Measurements from ENCODE around the gene SLC8A1.

Gene SLC8A1

GRCh38 chr2:40380721-40381120 is 71.2 kb downstream of the SLC8A1 start:
- no peak for DNase-seq

- DNase-seq: no peak
Observed at GRCh38 chr2:40380041-40380440, 71.8 kb downstream of the SLC8A1 start.

- no peak for DNase-seq
Observed at GRCh38 chr2:40374543-40375240, 77.2 kb downstream of the SLC8A1 start.

DNA sequence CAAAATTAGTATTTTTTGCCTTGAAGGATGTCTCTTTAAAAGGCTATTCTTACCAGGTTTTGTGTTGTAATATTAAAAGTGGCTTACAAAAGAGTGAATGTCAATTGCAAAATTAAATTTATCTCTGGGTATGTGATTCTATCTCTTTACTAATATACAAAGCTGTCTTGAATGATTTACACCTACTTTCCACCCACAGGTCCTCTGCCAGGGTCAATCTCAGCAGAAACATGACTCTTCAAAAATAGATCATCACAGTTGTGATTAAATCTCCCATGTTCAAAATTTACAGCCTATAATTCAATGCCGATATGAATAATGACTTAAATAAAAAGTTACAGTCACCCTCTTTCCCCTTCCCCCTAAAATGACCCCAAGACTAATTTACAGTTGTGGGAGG is 78.8 kb downstream of the SLC8A1 start:
- DNase-seq: no peak

DNA sequence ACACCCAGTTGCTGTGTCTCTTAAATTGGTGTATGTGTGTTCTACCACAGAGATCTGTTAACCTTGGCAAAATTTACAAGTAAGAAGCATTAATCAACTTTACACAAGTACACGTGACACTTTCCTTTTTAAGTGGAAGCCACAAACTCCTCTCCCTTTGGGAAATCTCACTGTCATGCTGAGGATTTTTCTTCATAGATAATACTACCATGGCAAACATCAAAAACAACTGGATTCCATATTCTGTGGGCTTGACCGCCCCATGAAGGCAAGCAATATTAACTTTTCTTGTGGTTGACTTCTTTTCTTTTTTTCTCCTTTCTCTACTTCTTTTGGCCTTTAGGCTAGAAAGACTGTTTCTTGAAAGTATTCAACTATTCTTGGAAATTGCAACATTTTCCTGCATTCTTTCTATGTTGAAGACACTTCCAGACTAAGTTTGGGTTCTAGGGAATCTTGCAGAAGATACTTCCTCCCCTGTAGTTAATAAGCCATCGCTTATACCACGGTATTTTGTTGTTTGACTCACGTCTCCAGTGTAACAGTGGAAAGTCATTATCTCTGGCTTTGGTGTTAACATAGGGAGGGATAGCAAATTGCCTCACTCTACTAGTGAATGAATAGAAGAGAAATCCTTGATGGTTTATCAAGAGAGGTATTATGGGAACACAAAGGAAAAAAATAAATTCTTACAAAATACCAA is 79.5 kb downstream of the SLC8A1 start:
- DNase-seq: no peak

- no peak for DNase-seq
Observed at GRCh38 chr2:40371525-40372282, 80.2 kb downstream of the SLC8A1 start.

- DNase-seq: no peak
Observed at GRCh38 chr2:40370007-40370395, 81.9 kb downstream of the SLC8A1 start.

GRCh38 chr2:40369267-40370006 is 82.5 kb downstream of the SLC8A1 start:
- DNase-seq: no peak

GRCh38 chr2:40367652-40368051 is 84.2 kb downstream of the SLC8A1 start:
- DNase-seq: no peak

DNA sequence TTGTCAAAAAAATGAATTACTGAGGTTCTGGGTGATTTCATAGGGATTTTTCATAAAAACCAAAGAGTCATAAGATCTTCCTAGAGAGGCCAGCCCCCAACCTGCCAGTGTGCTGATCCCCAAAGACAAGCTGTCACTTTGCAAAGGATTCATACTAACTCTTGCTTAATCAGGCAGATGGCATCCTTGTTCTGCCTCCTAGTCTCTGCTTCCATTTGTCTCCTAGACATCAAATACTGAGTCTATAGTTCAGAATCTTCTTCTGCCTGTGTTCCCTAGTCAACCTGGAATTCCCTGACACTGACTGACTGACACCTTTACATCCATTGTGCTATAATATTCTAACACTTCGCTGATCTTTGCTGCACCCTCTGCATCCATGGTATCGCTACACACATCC is 84.9 kb downstream of the SLC8A1 start:
- no peak for DNase-seq

- DNase-seq: no peak
Observed at GRCh38 chr2:40364151-40364874, 87.6 kb downstream of the SLC8A1 start.

- no peak for DNase-seq
Observed at GRCh38 chr2:40363631-40364030, 88.3 kb downstream of the SLC8A1 start.

GRCh38 chr2:40363231-40363630 is 88.7 kb downstream of the SLC8A1 start:
- DNase-seq: no peak

DNA sequence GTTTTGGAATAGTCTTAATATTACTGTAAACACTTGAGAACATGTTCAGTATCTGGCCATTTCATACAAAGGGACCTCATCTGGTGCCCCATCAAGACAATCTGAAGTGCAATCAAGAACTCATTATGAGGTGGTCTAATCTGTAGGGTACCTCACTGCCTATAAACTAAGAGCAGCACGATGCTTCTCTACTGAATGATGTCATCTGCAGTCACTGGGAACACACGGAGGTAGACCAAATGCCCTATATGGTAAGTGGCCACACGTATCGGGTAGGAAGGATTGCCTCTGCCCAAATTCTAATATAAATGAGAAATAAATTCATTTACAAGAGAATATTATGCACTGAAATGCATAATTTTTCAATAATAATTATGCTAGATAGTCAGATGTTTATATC is 90.4 kb downstream of the SLC8A1 start:
- no peak for DNase-seq

DNA sequence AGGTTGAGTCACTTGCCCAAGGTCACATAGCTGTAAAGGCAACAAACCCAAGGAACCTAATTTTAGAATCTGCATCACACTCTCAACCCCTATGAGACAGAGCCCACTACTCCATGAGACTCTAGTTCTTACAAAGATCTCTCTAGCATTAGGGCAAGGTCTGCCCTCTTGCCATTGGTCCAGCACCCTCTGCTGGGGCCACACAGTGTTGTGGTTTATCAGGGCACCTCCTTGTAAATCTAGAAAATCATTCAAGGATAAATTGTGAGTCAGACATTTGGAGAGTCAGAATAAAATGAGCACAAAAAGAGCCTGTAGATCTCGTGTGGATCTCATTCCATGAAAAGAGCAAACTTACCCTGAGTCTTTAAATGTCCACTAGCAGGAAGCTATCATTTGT is 91.2 kb downstream of the SLC8A1 start:
- DNase-seq: no peak

- DNase-seq: no peak
Observed at GRCh38 chr2:40359811-40360210, 92.1 kb downstream of the SLC8A1 start.

DNA sequence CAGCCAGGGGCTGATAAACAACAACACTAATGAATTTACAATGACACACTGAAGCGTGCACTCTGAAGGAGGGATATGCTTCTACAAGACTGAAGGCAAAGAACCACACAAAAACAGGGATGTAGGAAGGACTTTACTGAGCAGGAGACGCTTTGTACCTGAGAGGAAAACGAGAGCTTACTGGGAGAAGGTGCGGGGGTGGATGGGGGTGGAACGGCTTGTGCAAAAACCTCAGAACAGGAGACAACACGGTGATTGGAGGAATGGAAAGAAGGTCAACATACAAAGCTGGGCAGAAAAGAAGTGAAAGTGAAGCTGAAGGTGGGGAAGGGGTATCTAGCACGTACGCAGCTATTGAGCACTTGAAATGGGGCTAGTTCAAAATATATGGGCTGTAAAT is 93.1 kb downstream of the SLC8A1 start:
- DNase-seq: no peak

- DNase-seq: no peak
Observed at GRCh38 chr2:40357667-40358066, 94.2 kb downstream of the SLC8A1 start.

DNA sequence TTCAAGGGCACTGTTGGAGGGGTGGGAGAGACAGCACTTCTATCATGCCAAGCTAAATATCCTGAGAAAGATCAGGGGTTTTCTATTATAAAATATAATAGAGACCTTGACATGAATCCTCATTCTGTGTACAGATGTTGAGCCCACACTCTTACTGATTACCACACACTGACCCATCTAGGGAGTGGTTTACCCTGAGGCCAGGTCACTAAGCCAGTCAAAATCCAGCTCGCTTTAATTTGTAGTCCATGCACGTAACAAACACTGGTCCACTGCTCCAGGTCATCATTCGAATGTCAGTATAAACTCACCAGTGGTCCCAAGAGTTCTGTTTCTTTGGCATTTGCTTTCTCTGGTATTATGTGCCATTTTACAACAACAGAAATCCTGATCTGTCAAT is 96.4 kb downstream of the SLC8A1 start:
- DNase-seq: no peak

GRCh38 chr2:40353231-40353630 is 98.7 kb downstream of the SLC8A1 start:
- no peak for DNase-seq

DNA sequence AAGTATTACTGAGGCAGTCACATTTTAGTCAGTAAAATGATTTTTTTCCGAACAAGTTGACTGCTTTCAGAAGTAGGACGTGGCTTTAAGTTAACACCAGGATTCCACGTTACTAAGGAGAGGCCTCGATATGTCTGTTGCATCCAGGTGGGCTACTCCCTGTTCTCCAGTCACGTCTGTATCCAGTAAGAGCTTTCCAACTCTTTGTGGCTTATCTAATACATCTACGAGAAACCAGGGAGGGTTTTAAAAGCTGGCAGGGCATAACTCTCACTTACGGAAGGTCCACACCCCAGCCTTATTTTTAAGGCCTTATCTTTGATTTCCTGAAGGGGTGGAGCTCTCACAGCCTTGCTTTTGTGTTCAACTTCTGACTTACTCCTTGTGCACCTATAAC is 99.2 kb downstream of the SLC8A1 start:
- DNase-seq: no peak

- DNase-seq: no peak
Observed at GRCh38 chr2:40352041-40352702, 99.7 kb downstream of the SLC8A1 start.
